ENCODE results near the gene EIF4G2. TPM values are rescaled to one million over a fixed set of nuclear protein-coding genes. Genes with fewer than 3 reads are reported as not detected.

Gene EIF4G2
- total RNA-seq, 1 donor from 2014 or later: 1,052 TPM

DNA sequence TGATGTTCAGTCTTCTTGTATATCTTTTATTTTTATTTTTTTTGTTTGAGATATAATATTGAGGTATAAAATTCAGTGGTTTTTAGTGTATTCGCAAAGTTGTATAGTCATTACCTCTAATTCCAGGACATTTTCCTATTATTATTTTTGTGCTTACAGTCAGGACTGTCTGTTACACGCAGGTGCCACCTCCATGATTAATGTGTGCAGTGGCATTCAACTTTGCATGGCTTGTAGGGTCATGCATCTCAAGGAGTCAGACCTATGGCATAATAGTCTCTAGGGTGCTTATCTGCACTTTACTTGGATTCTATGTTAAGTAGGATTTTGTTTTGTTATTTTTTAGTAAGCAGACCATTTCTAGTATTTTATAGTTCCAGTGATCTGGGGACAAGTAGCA is 56.7 kb downstream of the EIF4G2 start:
- no peak for DNase-seq (ENCODE audit: low spot score)
- peaks cover 14% of the 10 kb centered on the region for H3K79me2 ChIP-seq (ENCODE audit: low read depth)
- peaks cover 6% of the 10 kb centered on the region for H3K4me1 Mint-ChIP-seq
- H3K9ac ChIP-seq: no peak overlapping the region
- no peak overlapping the region for H3K27ac ChIP-seq
- no peaks in the 10 kb centered on the region for H3K9me3 Mint-ChIP-seq
- H3K4me1 ChIP-seq: peaks cover 7% of the 10 kb centered on the region
- H3K36me3 ChIP-seq: peaks cover 11% of the 10 kb centered on the region
- peaks cover 8% of the 10 kb centered on the region for H4K20me1 ChIP-seq (ENCODE audit: low read depth)
- H3K27ac Mint-ChIP-seq: peak overlapping the region; percentile 52
- H3K4me3 Mint-ChIP-seq: peak overlapping the region; percentile 97
- H3F3A ChIP-seq (ENCODE audit: low read depth): peaks cover 37% of the 10 kb centered on the region
- H3K4me3 ChIP-seq: peak overlapping the region; percentile 88
- peaks cover 1% of the 10 kb centered on the region for H3K36me3 Mint-ChIP-seq
- no peaks in the 10 kb centered on the region for H3K9me3 ChIP-seq (ENCODE audit: low read depth)
- TF ChIP-seq, protein P1, sequence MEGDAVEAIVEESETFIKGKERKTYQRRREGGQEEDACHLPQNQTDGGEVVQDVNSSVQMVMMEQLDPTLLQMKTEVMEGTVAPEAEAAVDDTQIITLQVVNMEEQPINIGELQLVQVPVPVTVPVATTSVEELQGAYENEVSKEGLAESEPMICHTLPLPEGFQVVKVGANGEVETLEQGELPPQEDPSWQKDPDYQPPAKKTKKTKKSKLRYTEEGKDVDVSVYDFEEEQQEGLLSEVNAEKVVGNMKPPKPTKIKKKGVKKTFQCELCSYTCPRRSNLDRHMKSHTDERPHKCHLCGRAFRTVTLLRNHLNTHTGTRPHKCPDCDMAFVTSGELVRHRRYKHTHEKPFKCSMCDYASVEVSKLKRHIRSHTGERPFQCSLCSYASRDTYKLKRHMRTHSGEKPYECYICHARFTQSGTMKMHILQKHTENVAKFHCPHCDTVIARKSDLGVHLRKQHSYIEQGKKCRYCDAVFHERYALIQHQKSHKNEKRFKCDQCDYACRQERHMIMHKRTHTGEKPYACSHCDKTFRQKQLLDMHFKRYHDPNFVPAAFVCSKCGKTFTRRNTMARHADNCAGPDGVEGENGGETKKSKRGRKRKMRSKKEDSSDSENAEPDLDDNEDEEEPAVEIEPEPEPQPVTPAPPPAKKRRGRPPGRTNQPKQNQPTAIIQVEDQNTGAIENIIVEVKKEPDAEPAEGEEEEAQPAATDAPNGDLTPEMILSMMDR (IDR thresholded peaks at IDR 0.05): no peak
- TF ChIP-seq EZH2phosphoT487 (IDR thresholded peaks at IDR 0.05) (no peak), EZH2 (IDR thresholded peaks at IDR 0.05) (no peak)
- H3K27me3 Mint-ChIP-seq (ENCODE audit: insufficient read depth, low read depth): peaks cover 4% of the 10 kb centered on the region
- no peak overlapping the region for H2AFZ ChIP-seq (replicated peaks)
- no peaks in the 10 kb centered on the region for H3K27me3 ChIP-seq
- peak overlapping the region; percentile 89 for H3K4me2 ChIP-seq

- H3K27me3 Mint-ChIP-seq (ENCODE audit: insufficient read depth, low read depth): peaks cover 4% of the 10 kb centered on the region
Measured at GRCh38 chr11:10751581-10751940, 57.2 kb downstream of the EIF4G2 start.

GRCh38 chr11:10750838-10751580 is 57.7 kb downstream of the EIF4G2 start, which contains the start of gene CTR9:
Gene CTR9, plus strand, starts transcription at chr11:10751246. Its CDS starts 167 bp downstream, at chr11:10751413.
- Histone ChIP-seq H3K9ac (peak within 1 kb of the TSS; percentile 55), H3K9me3 (ENCODE audit: low read depth) (no peaks in the 10 kb centered on the region), H3K27ac (peak within 1 kb of the TSS; percentile 96), H3K36me3 (peaks cover 9% of the 10 kb centered on the region), H3K4me1 (peaks cover 7% of the 10 kb centered on the region), H4K20me1 (ENCODE audit: low read depth) (peaks cover 8% of the 10 kb centered on the region), H2AFZ (replicated peaks) (peak within 1 kb of the TSS; percentile 91), H3F3A (ENCODE audit: low read depth) (peaks cover 43% of the 10 kb centered on the region), H3K79me2 (ENCODE audit: low read depth) (peaks cover 14% of the 10 kb centered on the region), H3K4me2 (peak within 1 kb of the TSS; percentile 89), H3K4me3 (peak within 1 kb of the TSS; percentile 88), H3K27me3 (no peaks in the 10 kb centered on the region)
- Mint-ChIP-seq H3K36me3 (no peaks in the 10 kb centered on the region), H3K9me3 (no peaks in the 10 kb centered on the region), H3K4me1 (peaks cover 6% of the 10 kb centered on the region), H3K27me3 (ENCODE audit: insufficient read depth, low read depth) (peaks cover 4% of the 10 kb centered on the region), H3K4me3 (peak within 1 kb of the TSS; percentile 97), H3K27ac (peak within 1 kb of the TSS; percentile 78)
- TF ChIP-seq EZH2phosphoT487 (IDR thresholded peaks at IDR 0.05) (no peak), EZH2 (IDR thresholded peaks at IDR 0.05) (no peak)
- TF ChIP-seq, protein P1 (IDR thresholded peaks at IDR 0.05): peak; percentile 32
- DNase-seq (ENCODE audit: low spot score): peak; percentile 97

More at GRCh38 chr11:10751581-10751940, 57.2 kb downstream of the EIF4G2 start:
- Mint-ChIP-seq H3K4me3 (peak overlapping the region; percentile 97), H3K36me3 (peaks cover under 1% of the 10 kb centered on the region), H3K27ac (peak overlapping the region; percentile 52), H3K9me3 (no peaks in the 10 kb centered on the region), H3K4me1 (peaks cover 6% of the 10 kb centered on the region)
- Histone ChIP-seq H4K20me1 (ENCODE audit: low read depth) (peaks cover 8% of the 10 kb centered on the region), H3K4me1 (peaks cover 7% of the 10 kb centered on the region), H3F3A (ENCODE audit: low read depth) (peaks cover 41% of the 10 kb centered on the region), H3K36me3 (peaks cover 9% of the 10 kb centered on the region), H3K4me2 (peak overlapping the region; percentile 89), H3K27ac (no peak overlapping the region), H3K79me2 (ENCODE audit: low read depth) (peaks cover 14% of the 10 kb centered on the region), H2AFZ (replicated peaks) (peak overlapping the region; percentile 85), H3K9me3 (ENCODE audit: low read depth) (no peaks in the 10 kb centered on the region), H3K9ac (peak overlapping the region; percentile 55), H3K4me3 (peak overlapping the region; percentile 88), H3K27me3 (no peaks in the 10 kb centered on the region)
- DNase-seq (ENCODE audit: low spot score): no peak
- TF ChIP-seq, protein P1 (IDR thresholded peaks at IDR 0.05): no peak
- TF ChIP-seq EZH2 (IDR thresholded peaks at IDR 0.05) (no peak), EZH2phosphoT487 (IDR thresholded peaks at IDR 0.05) (no peak)

All from neural progenitor cell (in vitro differentiated cells).